ENCODE results near the gene MAP1LC3B.
A peak's percentile ranks its signal among the peaks of the same experiment; 100 is the strongest.

The MAP1LC3B gene

DNA sequence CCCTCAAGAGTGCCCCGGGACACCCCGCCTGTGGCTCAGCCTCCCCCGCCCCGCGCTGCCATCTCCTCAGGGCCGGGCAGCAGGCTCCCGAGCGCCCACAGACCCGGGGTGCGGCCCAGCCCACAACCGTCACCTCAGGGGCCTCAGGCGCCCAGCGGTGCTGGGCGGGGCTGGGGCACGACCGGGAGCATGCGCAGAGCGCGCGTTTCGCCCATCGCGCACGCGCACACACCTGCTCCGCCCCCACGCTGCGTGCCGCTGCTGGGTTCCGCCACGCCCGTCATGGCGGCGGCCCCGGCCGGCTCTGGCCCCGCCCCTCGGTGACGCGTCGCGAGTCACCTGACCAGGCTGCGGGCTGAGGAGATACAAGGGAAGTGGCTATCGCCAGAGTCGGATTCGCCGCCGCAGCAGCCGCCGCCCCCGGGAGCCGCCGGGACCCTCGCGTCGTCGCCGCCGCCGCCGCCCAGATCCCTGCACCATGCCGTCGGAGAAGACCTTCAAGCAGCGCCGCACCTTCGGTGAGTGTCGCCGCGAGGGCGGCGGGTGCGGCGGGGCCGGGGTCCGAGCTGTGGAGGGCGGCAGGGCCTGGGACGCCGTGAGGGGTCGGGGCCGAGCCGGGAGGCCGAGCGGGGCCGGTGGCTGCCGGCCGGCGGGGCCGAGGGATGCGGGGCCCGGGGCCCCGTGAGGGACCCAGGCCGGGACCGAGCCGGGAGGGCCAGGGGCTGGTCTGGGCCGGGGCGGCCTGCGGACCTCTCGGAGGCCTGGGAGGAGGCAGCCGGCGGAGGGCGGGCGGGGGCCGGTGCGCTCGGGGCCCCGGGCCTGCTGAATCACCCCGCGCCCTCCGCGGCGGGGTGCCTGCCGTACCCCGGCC, at the start of gene MAP1LC3B:
Gene MAP1LC3B (plus strand): TSS at position 387 of the 871 bp plus-strand sequence. CDS start 92 bp downstream, at position 479.
- peak; percentile 91 to 99 (median 99) for DNase-seq (ENCODE audit: low read depth in 3 of 3, low spot score in 1 of 3)

GRCh38 chr16:87342504-87342903, 49.6 kb upstream of the MAP1LC3B start:
- no peak for DNase-seq (ENCODE audit: low read depth in 3 of 3, low spot score in 1 of 3)

GRCh38 chr16:87342978-87343752, 49.0 kb upstream of the MAP1LC3B start:
- no peak for DNase-seq (ENCODE audit: low read depth in 3 of 3, low spot score in 1 of 3)

GRCh38 chr16:87343753-87344050, 48.4 kb upstream of the MAP1LC3B start:
- DNase-seq (ENCODE audit: low read depth in 3 of 3, low spot score in 1 of 3), result no peak

DNA sequence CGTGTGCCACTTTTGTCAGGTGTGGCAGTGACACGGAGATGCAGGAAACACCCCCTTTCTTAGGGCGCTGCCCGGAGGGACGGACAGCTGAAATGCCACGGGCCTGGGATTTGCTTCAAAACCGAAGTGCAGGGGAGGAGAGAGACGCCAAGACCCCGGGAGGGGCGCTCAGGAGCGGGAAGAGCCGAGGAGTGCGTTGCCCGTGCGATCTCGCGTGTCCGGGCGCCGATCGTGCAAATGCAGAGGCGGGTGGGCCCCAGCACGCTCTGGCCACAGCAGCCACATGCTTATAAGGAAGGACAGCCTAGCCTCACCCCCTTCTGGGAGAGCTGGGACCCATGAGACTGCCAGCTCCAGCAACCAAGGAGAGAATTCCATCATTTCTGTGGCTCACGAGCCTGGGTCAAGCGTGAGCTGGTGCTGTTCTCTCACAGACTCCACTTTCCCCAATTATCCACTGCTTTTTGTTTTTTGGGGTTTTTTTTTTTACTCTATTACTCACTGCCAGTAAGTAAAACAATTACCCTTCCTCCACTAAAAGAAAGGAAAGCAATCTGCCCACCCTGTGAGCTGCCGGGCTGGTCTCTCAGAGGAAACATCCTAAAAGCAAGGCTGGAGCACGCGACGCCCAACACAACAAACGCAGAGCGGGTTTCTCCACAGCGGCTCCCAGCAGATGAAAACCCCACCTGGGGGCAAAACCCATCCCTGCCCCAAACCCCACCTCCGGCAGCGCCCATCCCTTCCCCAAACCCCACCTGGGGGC, 47.8 kb upstream of the MAP1LC3B start:
- DNase-seq (ENCODE audit: low read depth in 3 of 3, low spot score in 1 of 3), result no peak

- peak; percentile 14 to 27 (median 25) for DNase-seq (ENCODE audit: low read depth in 3 of 3, low spot score in 1 of 3)
These were observed 47.1 kb upstream of the MAP1LC3B start for GRCh38 chr16:87344931-87345631.

DNA sequence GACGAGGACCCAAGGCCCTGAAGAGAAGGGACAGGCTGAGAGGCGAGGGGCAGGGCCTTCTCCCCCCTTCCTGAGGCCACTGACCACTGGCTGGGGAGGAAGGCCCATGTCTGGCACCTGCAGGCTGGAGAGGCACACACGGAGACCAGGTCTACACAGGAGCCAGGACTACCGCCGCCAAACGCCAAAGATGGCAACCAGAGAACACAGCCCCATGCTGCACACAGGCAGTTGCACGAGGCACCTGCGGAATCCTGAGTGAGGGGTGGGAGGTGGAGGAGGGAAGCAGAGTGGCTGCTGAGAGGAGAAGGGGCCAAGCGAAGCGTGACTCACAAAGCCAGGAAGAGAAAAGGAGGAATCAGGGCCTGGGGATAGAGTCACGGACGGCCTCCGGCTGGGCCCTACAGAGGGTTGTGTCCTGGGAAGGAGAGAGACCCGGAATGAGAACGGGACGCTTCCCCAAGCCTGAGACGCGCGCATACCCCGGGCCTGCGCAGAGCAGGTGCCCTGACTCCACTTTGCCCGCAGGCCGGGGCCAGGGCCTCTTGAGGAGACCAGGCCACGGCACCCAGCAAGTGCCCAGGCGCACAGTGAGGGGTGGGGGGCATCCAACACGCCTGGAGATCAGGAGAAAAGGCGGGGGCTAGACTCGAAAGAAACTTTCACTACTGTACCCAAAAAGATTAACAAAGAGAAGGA, 46.3 kb upstream of the MAP1LC3B start:
- no peak for DNase-seq (ENCODE audit: low read depth in 3 of 3, low spot score in 1 of 3)

- no peak for DNase-seq (ENCODE audit: low read depth in 3 of 3, low spot score in 1 of 3)
These were observed 45.5 kb upstream of the MAP1LC3B start for GRCh38 chr16:87346517-87347060.

- no peak for DNase-seq (ENCODE audit: low read depth in 3 of 3, low spot score in 1 of 3)
These were observed 44.1 kb upstream of the MAP1LC3B start for GRCh38 chr16:87347932-87348615.

- DNase-seq (ENCODE audit: low read depth in 3 of 3, low spot score in 1 of 3), result no peak
These were observed 43.4 kb upstream of the MAP1LC3B start for GRCh38 chr16:87348616-87349157.

- DNase-seq (ENCODE audit: low read depth in 3 of 3, low spot score in 1 of 3), result no peak
These were observed 42.1 kb upstream of the MAP1LC3B start for GRCh38 chr16:87350031-87350430.

GRCh38 chr16:87350681-87351319, 41.3 kb upstream of the MAP1LC3B start:
- DNase-seq (ENCODE audit: low read depth in 3 of 3, low spot score in 1 of 3), result no peak

GRCh38 chr16:87351320-87351698, 40.8 kb upstream of the MAP1LC3B start:
- DNase-seq (ENCODE audit: low read depth in 3 of 3, low spot score in 1 of 3), result no peak

GRCh38 chr16:87352818-87353217, 39.3 kb upstream of the MAP1LC3B start:
- DNase-seq (ENCODE audit: low read depth in 3 of 3, low spot score in 1 of 3), result no peak

DNA sequence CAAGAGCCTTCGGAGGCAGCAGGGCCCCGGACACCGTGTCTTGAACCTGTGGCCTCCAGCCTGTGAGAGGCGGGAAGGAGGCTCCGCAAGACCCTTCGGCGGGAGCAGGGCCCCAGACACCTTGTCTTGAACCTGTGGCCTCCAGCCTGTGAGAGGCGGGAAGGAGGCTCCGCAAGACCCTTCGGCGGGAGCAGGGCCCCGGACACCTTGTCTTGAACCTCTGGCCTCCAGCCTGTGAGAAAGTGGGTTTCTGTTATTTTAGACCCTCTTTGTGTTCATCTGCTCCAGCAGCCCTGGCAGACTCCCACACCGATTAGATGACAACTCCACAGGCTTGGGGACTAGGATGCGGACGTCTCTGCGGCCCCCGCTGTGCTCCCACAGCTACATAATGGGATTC, 38.5 kb upstream of the MAP1LC3B start:
- no peak for DNase-seq (ENCODE audit: low read depth in 3 of 3, low spot score in 1 of 3)

DNA sequence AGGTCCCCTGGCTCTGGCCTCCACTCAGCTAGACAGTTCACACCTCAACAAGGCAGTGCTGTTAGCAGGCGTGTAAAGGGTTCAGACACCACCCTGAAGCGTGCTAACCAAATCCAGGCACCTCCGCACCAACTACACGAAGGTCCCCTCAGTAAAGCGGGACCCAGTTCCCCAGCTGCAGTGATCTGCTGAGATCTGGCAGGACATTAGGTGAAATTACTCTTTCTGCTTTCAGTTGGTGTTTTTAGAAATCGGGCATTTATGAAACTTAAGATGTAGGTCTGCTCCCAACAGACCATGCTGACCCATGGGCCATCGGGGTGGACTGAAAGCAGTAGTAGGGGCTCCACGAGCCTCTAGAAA, 35.7 kb upstream of the MAP1LC3B start:
- no peak for DNase-seq (ENCODE audit: low read depth in 3 of 3, low spot score in 1 of 3)

DNA sequence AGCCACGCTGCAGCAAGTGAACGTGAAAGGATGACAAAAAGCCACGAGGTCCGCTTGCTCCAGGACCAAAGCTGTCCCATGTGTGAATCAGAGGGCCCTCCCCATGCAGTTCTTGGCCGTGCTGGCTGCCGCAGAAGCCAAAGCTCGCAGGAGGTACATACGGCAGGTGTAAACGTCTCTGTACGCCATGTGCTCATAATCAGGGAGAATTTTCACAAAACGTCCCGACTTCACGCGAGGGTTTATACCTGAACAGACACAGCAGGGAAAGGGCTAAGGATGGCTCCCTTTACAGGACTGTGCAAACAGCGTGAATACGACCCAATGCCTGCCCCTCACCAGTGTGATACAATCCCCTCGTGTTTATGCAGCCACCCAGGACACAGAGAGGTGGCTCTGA, 33.9 kb upstream of the MAP1LC3B start:
- no peak for DNase-seq (ENCODE audit: low read depth in 3 of 3, low spot score in 1 of 3)

DNA sequence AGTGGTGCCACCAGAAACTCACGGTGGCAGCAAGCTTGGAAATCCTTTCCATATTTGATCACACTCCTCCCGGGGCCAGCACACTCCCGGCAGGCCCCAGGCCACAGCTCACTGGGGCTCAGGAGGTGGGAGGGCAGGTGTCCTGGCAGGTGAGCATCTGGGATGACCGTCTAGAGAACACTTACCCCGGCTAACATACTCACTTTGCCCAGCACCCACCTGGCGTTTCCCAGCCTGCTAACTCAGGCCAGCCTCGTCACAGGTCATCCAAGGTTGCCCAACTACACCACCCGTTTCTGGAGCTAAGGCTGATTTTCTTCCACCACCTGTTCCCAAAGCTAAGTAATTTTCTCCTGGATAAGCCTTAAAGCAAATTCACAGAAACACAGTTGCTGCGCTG, 33.4 kb upstream of the MAP1LC3B start:
- no peak for DNase-seq (ENCODE audit: low read depth in 3 of 3, low spot score in 1 of 3)

- no peak for DNase-seq (ENCODE audit: low read depth in 3 of 3, low spot score in 1 of 3)
These were observed 33.0 kb upstream of the MAP1LC3B start for GRCh38 chr16:87359121-87359520.
